Measurements from ENCODE around the gene IGF2BP2. TPM values are rescaled to one million over a fixed set of nuclear protein-coding genes. Genes with fewer than 3 reads are reported as not detected.

IGF2BP2 gene
- total RNA-seq, 1 experiment from 2014 or later: 133 TPM

DNA sequence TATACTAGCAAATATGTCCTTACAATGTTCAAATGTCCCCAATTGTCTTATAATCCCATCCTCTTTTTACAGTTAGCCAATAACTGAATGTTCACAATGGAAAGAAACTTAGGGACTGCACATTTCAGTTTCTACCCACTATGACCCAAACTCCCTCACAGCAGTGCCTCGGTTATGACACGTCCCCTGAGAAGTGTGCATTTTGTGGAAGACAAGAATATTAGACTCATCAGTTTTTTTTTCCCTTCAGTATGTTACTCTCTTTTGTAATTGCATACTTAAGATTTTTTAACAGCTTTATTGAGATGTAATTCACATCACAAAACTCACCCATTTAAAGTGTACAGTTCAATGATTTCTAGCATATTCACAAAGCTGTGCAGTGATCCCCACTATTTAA lies 64.8 kb downstream of the IGF2BP2 start (continued):
- TF ChIP-seq, protein P1, sequence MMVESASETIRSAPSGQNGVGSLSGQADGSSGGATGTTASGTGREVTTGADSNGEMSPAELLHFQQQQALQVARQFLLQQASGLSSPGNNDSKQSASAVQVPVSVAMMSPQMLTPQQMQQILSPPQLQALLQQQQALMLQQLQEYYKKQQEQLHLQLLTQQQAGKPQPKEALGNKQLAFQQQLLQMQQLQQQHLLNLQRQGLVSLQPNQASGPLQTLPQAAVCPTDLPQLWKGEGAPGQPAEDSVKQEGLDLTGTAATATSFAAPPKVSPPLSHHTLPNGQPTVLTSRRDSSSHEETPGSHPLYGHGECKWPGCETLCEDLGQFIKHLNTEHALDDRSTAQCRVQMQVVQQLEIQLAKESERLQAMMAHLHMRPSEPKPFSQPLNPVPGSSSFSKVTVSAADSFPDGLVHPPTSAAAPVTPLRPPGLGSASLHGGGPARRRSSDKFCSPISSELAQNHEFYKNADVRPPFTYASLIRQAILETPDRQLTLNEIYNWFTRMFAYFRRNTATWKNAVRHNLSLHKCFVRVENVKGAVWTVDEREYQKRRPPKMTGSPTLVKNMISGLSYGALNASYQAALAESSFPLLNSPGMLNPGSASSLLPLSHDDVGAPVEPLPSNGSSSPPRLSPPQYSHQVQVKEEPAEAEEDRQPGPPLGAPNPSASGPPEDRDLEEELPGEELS (CRISPR knock-in tag; IDR thresholded peaks at IDR 0.05): no peak
- no peak for TF ChIP-seq ZBTB21 (CRISPR knock-in tag; IDR thresholded peaks at IDR 0.05; ENCODE audit: borderline replicate concordance)

DNA sequence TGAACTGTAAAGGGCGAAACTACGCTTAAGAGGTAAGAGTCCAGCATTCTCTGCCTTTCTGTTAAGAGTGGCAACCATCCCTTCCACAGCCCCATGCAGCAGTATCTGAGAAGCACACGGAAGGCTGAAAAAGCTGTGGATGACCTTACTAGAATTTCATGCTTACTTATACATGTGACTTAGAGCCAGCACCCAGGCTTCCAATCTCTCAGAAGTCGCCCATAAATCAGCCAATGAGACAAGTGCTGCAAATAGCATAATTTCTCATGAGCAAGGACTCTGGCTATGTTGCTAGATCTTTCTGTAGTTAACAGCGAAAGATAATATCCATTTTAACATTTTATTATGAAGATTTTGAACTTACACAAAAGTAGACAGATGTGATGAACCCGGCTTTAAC lies 65.3 kb downstream of the IGF2BP2 start:
- H3K9me3 Mint-ChIP-seq: peaks cover 22% of the 10 kb centered on the region
- ChIA-PET CTCF (interaction anchor here (3.9 to 5.2 kb wide), 2 partner anchors 9 to 99 kb away, joined by 11 to 30 read pairs; no protein-coding TSS in a partner anchor), POLR2A (no interaction called here)
- ATAC-seq (no peak), DNase-seq (ENCODE audit: low spot score) (no peak)
- peaks cover 34% of the 10 kb centered on the region for H3K36me3 Mint-ChIP-seq
- H3K27me3 Mint-ChIP-seq (ENCODE audit: low read depth): no peaks in the 10 kb centered on the region
- peaks cover 89% of the 10 kb centered on the region for H3K4me1 Mint-ChIP-seq
- no peak overlapping the region for H3K4me3 Mint-ChIP-seq
- H3K27ac Mint-ChIP-seq: no peak overlapping the region
- TF ChIP-seq MXD4 (CRISPR knock-in tag; IDR thresholded peaks at IDR 0.05; ENCODE audit: borderline replicate concordance) (no peak), ZNF396 (CRISPR knock-in tag; IDR thresholded peaks at IDR 0.05; ENCODE audit: borderline replicate concordance) (no peak), RORB (CRISPR knock-in tag; IDR thresholded peaks at IDR 0.05) (no peak), JUN (CRISPR knock-in tag; IDR thresholded peaks at IDR 0.05) (no peak), SOX15 (CRISPR knock-in tag; IDR thresholded peaks at IDR 0.05) (no peak), HMGA2 (CRISPR knock-in tag; IDR thresholded peaks at IDR 0.05) (no peak), ZNF138 (CRISPR knock-in tag; conservative IDR thresholded peaks at IDR 0.05) (no peak), TEAD4 (CRISPR knock-in tag; IDR thresholded peaks at IDR 0.05) (no peak), EMX1 (CRISPR knock-in tag; IDR thresholded peaks at IDR 0.05) (no peak)
- TF ChIP-seq, protein P2, sequence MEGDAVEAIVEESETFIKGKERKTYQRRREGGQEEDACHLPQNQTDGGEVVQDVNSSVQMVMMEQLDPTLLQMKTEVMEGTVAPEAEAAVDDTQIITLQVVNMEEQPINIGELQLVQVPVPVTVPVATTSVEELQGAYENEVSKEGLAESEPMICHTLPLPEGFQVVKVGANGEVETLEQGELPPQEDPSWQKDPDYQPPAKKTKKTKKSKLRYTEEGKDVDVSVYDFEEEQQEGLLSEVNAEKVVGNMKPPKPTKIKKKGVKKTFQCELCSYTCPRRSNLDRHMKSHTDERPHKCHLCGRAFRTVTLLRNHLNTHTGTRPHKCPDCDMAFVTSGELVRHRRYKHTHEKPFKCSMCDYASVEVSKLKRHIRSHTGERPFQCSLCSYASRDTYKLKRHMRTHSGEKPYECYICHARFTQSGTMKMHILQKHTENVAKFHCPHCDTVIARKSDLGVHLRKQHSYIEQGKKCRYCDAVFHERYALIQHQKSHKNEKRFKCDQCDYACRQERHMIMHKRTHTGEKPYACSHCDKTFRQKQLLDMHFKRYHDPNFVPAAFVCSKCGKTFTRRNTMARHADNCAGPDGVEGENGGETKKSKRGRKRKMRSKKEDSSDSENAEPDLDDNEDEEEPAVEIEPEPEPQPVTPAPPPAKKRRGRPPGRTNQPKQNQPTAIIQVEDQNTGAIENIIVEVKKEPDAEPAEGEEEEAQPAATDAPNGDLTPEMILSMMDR (IDR thresholded peaks at IDR 0.05): no peak
- TF ChIP-seq, protein P3, sequence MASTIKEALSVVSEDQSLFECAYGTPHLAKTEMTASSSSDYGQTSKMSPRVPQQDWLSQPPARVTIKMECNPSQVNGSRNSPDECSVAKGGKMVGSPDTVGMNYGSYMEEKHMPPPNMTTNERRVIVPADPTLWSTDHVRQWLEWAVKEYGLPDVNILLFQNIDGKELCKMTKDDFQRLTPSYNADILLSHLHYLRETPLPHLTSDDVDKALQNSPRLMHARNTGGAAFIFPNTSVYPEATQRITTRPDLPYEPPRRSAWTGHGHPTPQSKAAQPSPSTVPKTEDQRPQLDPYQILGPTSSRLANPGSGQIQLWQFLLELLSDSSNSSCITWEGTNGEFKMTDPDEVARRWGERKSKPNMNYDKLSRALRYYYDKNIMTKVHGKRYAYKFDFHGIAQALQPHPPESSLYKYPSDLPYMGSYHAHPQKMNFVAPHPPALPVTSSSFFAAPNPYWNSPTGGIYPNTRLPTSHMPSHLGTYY (CRISPR knock-in tag; IDR thresholded peaks at IDR 0.05): no peak
- TF ChIP-seq, protein P4, sequence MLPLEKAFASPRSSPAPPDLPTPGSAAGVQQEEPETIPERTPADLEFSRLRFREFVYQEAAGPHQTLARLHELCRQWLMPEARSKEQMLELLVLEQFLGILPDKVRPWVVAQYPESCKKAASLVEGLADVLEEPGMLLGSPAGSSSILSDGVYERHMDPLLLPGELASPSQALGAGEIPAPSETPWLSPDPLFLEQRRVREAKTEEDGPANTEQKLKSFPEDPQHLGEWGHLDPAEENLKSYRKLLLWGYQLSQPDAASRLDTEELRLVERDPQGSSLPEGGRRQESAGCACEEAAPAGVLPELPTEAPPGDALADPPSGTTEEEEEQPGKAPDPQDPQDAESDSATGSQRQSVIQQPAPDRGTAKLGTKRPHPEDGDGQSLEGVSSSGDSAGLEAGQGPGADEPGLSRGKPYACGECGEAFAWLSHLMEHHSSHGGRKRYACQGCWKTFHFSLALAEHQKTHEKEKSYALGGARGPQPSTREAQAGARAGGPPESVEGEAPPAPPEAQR (CRISPR knock-in tag; IDR thresholded peaks at IDR 0.05): no peak
- TF ChIP-seq, protein P5, sequence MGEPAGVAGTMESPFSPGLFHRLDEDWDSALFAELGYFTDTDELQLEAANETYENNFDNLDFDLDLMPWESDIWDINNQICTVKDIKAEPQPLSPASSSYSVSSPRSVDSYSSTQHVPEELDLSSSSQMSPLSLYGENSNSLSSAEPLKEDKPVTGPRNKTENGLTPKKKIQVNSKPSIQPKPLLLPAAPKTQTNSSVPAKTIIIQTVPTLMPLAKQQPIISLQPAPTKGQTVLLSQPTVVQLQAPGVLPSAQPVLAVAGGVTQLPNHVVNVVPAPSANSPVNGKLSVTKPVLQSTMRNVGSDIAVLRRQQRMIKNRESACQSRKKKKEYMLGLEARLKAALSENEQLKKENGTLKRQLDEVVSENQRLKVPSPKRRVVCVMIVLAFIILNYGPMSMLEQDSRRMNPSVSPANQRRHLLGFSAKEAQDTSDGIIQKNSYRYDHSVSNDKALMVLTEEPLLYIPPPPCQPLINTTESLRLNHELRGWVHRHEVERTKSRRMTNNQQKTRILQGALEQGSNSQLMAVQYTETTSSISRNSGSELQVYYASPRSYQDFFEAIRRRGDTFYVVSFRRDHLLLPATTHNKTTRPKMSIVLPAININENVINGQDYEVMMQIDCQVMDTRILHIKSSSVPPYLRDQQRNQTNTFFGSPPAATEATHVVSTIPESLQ (CRISPR knock-in tag; IDR thresholded peaks at IDR 0.05): no peak
- TF ChIP-seq, protein P6, sequence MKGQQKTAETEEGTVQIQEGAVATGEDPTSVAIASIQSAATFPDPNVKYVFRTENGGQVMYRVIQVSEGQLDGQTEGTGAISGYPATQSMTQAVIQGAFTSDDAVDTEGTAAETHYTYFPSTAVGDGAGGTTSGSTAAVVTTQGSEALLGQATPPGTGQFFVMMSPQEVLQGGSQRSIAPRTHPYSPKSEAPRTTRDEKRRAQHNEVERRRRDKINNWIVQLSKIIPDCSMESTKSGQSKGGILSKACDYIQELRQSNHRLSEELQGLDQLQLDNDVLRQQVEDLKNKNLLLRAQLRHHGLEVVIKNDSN (CRISPR knock-in tag; IDR thresholded peaks at IDR 0.05): no peak
- TF ChIP-seq, protein P7, sequence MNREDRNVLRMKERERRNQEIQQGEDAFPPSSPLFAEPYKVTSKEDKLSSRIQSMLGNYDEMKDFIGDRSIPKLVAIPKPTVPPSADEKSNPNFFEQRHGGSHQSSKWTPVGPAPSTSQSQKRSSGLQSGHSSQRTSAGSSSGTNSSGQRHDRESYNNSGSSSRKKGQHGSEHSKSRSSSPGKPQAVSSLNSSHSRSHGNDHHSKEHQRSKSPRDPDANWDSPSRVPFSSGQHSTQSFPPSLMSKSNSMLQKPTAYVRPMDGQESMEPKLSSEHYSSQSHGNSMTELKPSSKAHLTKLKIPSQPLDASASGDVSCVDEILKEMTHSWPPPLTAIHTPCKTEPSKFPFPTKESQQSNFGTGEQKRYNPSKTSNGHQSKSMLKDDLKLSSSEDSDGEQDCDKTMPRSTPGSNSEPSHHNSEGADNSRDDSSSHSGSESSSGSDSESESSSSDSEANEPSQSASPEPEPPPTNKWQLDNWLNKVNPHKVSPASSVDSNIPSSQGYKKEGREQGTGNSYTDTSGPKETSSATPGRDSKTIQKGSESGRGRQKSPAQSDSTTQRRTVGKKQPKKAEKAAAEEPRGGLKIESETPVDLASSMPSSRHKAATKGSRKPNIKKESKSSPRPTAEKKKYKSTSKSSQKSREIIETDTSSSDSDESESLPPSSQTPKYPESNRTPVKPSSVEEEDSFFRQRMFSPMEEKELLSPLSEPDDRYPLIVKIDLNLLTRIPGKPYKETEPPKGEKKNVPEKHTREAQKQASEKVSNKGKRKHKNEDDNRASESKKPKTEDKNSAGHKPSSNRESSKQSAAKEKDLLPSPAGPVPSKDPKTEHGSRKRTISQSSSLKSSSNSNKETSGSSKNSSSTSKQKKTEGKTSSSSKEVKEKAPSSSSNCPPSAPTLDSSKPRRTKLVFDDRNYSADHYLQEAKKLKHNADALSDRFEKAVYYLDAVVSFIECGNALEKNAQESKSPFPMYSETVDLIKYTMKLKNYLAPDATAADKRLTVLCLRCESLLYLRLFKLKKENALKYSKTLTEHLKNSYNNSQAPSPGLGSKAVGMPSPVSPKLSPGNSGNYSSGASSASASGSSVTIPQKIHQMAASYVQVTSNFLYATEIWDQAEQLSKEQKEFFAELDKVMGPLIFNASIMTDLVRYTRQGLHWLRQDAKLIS (CRISPR knock-in tag; IDR thresholded peaks at IDR 0.05; ENCODE audit: borderline replicate concordance): no peak
- TF ChIP-seq, protein P8, sequence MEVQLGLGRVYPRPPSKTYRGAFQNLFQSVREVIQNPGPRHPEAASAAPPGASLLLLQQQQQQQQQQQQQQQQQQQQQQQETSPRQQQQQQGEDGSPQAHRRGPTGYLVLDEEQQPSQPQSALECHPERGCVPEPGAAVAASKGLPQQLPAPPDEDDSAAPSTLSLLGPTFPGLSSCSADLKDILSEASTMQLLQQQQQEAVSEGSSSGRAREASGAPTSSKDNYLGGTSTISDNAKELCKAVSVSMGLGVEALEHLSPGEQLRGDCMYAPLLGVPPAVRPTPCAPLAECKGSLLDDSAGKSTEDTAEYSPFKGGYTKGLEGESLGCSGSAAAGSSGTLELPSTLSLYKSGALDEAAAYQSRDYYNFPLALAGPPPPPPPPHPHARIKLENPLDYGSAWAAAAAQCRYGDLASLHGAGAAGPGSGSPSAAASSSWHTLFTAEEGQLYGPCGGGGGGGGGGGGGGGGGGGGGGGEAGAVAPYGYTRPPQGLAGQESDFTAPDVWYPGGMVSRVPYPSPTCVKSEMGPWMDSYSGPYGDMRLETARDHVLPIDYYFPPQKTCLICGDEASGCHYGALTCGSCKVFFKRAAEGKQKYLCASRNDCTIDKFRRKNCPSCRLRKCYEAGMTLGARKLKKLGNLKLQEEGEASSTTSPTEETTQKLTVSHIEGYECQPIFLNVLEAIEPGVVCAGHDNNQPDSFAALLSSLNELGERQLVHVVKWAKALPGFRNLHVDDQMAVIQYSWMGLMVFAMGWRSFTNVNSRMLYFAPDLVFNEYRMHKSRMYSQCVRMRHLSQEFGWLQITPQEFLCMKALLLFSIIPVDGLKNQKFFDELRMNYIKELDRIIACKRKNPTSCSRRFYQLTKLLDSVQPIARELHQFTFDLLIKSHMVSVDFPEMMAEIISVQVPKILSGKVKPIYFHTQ (CRISPR knock-in tag; IDR thresholded peaks at IDR 0.05): no peak

Data from WTC11 (cell line).